ENCODE data around the gene ZBTB47. TPM values are rescaled to one million over a fixed set of nuclear protein-coding genes. Genes with fewer than 3 reads are reported as not detected.

Gene ZBTB47
- total and polyA plus RNA-seq, 2 experiments from 2014 or later: 0.48 to 2.8 TPM

- Histone ChIP-seq H4K20me1 (replicated peaks; ENCODE audit: insufficient read depth) (no peaks in the 10 kb centered on the region), H3K4me3 (peak overlapping the region; percentile 69), H3F3A (replicated peaks; ENCODE audit: low read depth) (no peaks in the 10 kb centered on the region), H3K36me3 (ENCODE audit: insufficient read depth) (no peaks in the 10 kb centered on the region), H3K27ac (ENCODE audit: low read depth) (no peak overlapping the region), H3K9me2 (ENCODE audit: insufficient read depth) (no peaks in the 10 kb centered on the region), H3K79me2 (replicated peaks; ENCODE audit: insufficient read depth) (no peaks in the 10 kb centered on the region), H2AFZ (peak overlapping the region; percentile 76), H3K27me3 (ENCODE audit: insufficient read depth) (no peaks in the 10 kb centered on the region), H3K4me1 (ENCODE audit: insufficient read depth) (peaks cover 22% of the 10 kb centered on the region), H3K4me2 (peak overlapping the region; percentile 72)
- H3K4me3 Mint-ChIP-seq: peak overlapping the region; percentile 63; the same call in 2 of the 3 replicates
- H3K36me3 Mint-ChIP-seq (ENCODE audit: low read depth): no peaks in the 10 kb centered on the region; the same call in 2 of the 3 replicates
- H3K27ac Mint-ChIP-seq: no peak overlapping the region
- H3K27me3 Mint-ChIP-seq (ENCODE audit: insufficient read depth, low read depth, poor library complexity): peaks cover 13% of the 10 kb centered on the region
- no peak for TF ChIP-seq ZNF114 (CRISPR knock-in tag; IDR thresholded peaks at IDR 0.05)
- no peak for TF ChIP-seq ZNF331 (CRISPR knock-in tag; IDR thresholded peaks at IDR 0.05; ENCODE audit: low read depth)
- TF ChIP-seq, protein P1, sequence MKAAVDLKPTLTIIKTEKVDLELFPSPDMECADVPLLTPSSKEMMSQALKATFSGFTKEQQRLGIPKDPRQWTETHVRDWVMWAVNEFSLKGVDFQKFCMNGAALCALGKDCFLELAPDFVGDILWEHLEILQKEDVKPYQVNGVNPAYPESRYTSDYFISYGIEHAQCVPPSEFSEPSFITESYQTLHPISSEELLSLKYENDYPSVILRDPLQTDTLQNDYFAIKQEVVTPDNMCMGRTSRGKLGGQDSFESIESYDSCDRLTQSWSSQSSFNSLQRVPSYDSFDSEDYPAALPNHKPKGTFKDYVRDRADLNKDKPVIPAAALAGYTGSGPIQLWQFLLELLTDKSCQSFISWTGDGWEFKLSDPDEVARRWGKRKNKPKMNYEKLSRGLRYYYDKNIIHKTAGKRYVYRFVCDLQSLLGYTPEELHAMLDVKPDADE (IDR thresholded peaks at IDR 0.05): no peak
- TF ChIP-seq ZNF462 (CRISPR knock-in tag; IDR thresholded peaks at IDR 0.05): no peak
- no peak for TF ChIP-seq EZH2 (IDR thresholded peaks at IDR 0.05; ENCODE audit: low read depth, unreplicated experiment)
- no peak for TF ChIP-seq JUNB (IDR thresholded peaks at IDR 0.05; ENCODE audit: unreplicated experiment)
- TF ChIP-seq CREB1 (CRISPR knock-in tag; IDR thresholded peaks at IDR 0.05; ENCODE audit: low read depth): no peak
- TF ChIP-seq STAT1 (IDR thresholded peaks at IDR 0.05; ENCODE audit: unreplicated experiment): no peak
- TF ChIP-seq REST (IDR thresholded peaks at IDR 0.05; ENCODE audit: unreplicated experiment): no peak
- no peak for TF ChIP-seq EZH2phosphoT487 (IDR thresholded peaks at IDR 0.05; ENCODE audit: unreplicated experiment)
- TF ChIP-seq CTCF (conservative IDR thresholded peaks at IDR 0.05; ENCODE audit: low read depth in 2 of 2): no peak
- DNase-seq (ENCODE audit: low spot score) (peak; percentile 34), ATAC-seq (peak; percentile 1; the same call in 2 of the 3 replicates)
- no peaks in the 10 kb centered on the region for H3K9me3 Mint-ChIP-seq
- H3K4me1 Mint-ChIP-seq: peaks cover 43% of the 10 kb centered on the region
Measured at GRCh38 chr3:42655331-42655888, 1.9 kb downstream of the ZBTB47 start.
